Measurements from ENCODE around the gene ATP1A3.

The ATP1A3 gene

GRCh38 chr19:41991025-41991424 is 3.0 kb downstream of the ATP1A3 start:
- peaks cover 20% of the 10 kb centered on the region for H3K27me3 ChIP-seq (replicated peaks)
- TF ChIP-seq CTCF (IDR thresholded peaks at IDR 0.05; ENCODE audit: low read depth, low read length, missing control alignments), result no peak
- no peak overlapping the region for H3K4me3 ChIP-seq (ENCODE audit: low read depth, low read length)
- no peak overlapping the region for H3K27ac ChIP-seq
- in situ Hi-C loops (cut with HindIII; ENCODE audit: low pct_ligation_motif_present, low sequenced_read_pairs), result no loop called here
- no peaks in the 10 kb centered on the region for H3K36me3 ChIP-seq (replicated peaks)
- DNase-seq, result no peak

- Histone ChIP-seq H3K27ac (no peak overlapping the region), H3K36me3 (replicated peaks) (no peaks in the 10 kb centered on the region), H3K4me3 (ENCODE audit: low read depth, low read length) (no peak overlapping the region), H3K27me3 (replicated peaks) (peaks cover 20% of the 10 kb centered on the region)
- in situ Hi-C loops (cut with HindIII; ENCODE audit: low pct_ligation_motif_present, low sequenced_read_pairs), result no loop called here
- no peak for DNase-seq
- TF ChIP-seq CTCF (IDR thresholded peaks at IDR 0.05; ENCODE audit: low read depth, low read length, missing control alignments), result no peak
Observed at GRCh38 chr19:41990615-41991014, 3.4 kb downstream of the ATP1A3 start.

GRCh38 chr19:41990028-41990427 is 4.0 kb downstream of the ATP1A3 start:
- TF ChIP-seq CTCF (IDR thresholded peaks at IDR 0.05; ENCODE audit: low read depth, low read length, missing control alignments), result no peak
- in situ Hi-C loops (cut with HindIII; ENCODE audit: low pct_ligation_motif_present, low sequenced_read_pairs), result no loop called here
- H3K27me3 ChIP-seq (replicated peaks), result peaks cover 20% of the 10 kb centered on the region

GRCh38 chr19:41988947-41989346 is 5.1 kb downstream of the ATP1A3 start:
- in situ Hi-C loops (cut with HindIII; ENCODE audit: low pct_ligation_motif_present, low sequenced_read_pairs), result no loop called here

More at GRCh38 chr19:41990028-41990427, 4.0 kb downstream of the ATP1A3 start:
- no peak for DNase-seq
- no peak overlapping the region for H3K27ac ChIP-seq
- no peaks in the 10 kb centered on the region for H3K36me3 ChIP-seq (replicated peaks)
- H3K4me3 ChIP-seq (ENCODE audit: low read depth, low read length), result no peak overlapping the region

GRCh38 chr19:41987141-41987860 is 6.7 kb downstream of the ATP1A3 start:
- Histone ChIP-seq H3K36me3 (replicated peaks) (no peaks in the 10 kb centered on the region), H3K27me3 (replicated peaks) (peaks cover 6% of the 10 kb centered on the region), H3K4me3 (ENCODE audit: low read depth, low read length) (no peak overlapping the region), H3K27ac (no peak overlapping the region)
- no peak for DNase-seq
- in situ Hi-C loops (cut with HindIII; ENCODE audit: low pct_ligation_motif_present, low sequenced_read_pairs), result no loop called here
- no peak for TF ChIP-seq CTCF (IDR thresholded peaks at IDR 0.05; ENCODE audit: low read depth, low read length, missing control alignments)

More at GRCh38 chr19:41988947-41989346, 5.1 kb downstream of the ATP1A3 start:
- no peaks in the 10 kb centered on the region for H3K36me3 ChIP-seq (replicated peaks)
- H3K27me3 ChIP-seq (replicated peaks), result peaks cover 19% of the 10 kb centered on the region
- no peak for TF ChIP-seq CTCF (IDR thresholded peaks at IDR 0.05; ENCODE audit: low read depth, low read length, missing control alignments)
- H3K27ac ChIP-seq, result no peak overlapping the region
- DNase-seq, result no peak
- H3K4me3 ChIP-seq (ENCODE audit: low read depth, low read length), result no peak overlapping the region

GRCh38 chr19:41984961-41985360 is 9.1 kb downstream of the ATP1A3 start:
- peaks cover under 1% of the 10 kb centered on the region for H3K27me3 ChIP-seq (replicated peaks)
- in situ Hi-C loops (cut with HindIII; ENCODE audit: low pct_ligation_motif_present, low sequenced_read_pairs), result no loop called here
- no peak for TF ChIP-seq CTCF (IDR thresholded peaks at IDR 0.05; ENCODE audit: low read depth, low read length, missing control alignments)
- H3K36me3 ChIP-seq (replicated peaks), result no peaks in the 10 kb centered on the region
- no peak for DNase-seq
- no peak overlapping the region for H3K4me3 ChIP-seq (ENCODE audit: low read depth, low read length)
- no peak overlapping the region for H3K27ac ChIP-seq
